ENCODE measurements around the gene APLN.

- TF ChIP-seq CTCF (tag by site-specific recombination; IDR thresholded peaks at IDR 0.05) (no peak), TRIM28 (IDR thresholded peaks at IDR 0.05; ENCODE audit: borderline replicate concordance, low read length) (no peak)
Observed at GRCh38 chrX:129689796-129690195, 35.0 kb upstream of the APLN start.
